HUES64 (cell line): Measurements from ENCODE around the gene MSI2.

Experiments used
- H3K27ac ChIP-seq: 2 replicates; pipeline ENCODE4 v1.7.0; 2013; ENCODE audit warnings: low read depth, low read length, inconsistent platforms
- H3K27me3 ChIP-seq: 2 replicates; pipeline ENCODE4 v1.6.1; 2013; ENCODE audit warnings: mild to moderate bottlenecking, low read length; ENCODE audit not compliant: insufficient read depth
- H3K36me3 ChIP-seq: 2 replicates; pipeline ENCODE4 v1.6.1; 2013; ENCODE audit warnings: mild to moderate bottlenecking, low read length; ENCODE audit not compliant: insufficient read depth
- H3K4me1 ChIP-seq: 2 replicates; pipeline ENCODE4 v1.6.1; 2013; ENCODE audit warnings: mild to moderate bottlenecking, low read length, moderate library complexity; ENCODE audit not compliant: insufficient read depth
- H3K4me3 ChIP-seq: 2 replicates; pipeline ENCODE4 v1.5.1; 2013; ENCODE audit warnings: mild to moderate bottlenecking, low read length, moderate library complexity
- H3K9ac ChIP-seq: 2 replicates; pipeline ENCODE4 v1.6.1; 2013; ENCODE audit warnings: mild to moderate bottlenecking, low read depth, low read length
- H3K9me3 ChIP-seq: 2 replicates; pipeline ENCODE4 v1.6.1; 2013; ENCODE audit warnings: low read depth, low read length; ENCODE audit not compliant: insufficient read depth
- WGBS: fragments of 150-250, 120-280 bp; methylation state at CpG from one replicate; pipeline ENCODE4 v1.1.7; 2013; ENCODE audit warnings: missing lambda C conversion rate; 5-methylcytosine and 5-hydroxymethylcytosine counted together

Gene MSI2

DNA sequence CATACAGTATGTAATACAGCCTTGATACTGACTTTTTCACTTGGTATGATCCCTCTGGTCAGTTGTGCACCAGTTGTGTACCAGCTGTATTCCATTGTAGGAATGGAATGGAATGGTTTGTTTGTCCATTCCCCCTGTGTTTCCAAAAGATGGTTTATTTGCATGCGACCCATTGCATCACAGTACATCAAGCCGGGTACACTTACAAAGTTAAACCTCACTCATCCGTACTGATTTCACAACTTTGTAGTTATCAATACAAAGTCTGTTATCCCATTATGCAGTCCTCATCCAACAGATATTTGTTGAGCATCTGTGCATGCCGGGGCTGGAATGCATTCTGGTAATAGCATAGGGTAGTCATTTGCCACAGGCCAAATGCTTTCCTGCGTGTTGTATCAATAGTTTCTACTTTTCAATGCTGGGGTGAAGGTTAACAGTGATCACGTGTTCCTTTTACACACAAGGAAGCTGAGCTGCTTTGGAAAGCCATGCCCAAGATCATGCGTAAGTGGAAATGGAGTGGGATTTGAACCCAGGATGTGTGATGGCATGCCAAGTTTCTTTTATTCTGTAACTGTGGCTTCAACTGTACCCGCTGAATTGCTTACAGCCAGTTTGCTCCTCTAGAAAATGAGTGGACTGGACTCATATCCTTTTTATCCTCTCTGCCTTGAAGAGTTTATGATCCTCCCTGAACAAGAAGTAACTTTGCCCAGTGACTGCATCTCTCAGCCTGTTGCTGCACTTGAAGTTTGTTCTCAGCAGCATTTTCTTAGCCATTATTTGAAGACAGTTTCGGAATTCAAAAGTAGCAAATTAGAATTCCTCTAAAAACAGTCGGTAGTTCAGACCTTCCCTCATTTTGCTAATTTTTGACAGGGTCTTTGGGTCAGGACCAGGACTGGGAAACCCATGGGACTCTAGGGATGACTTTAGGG lies 260.2 kb downstream of the MSI2 start:
- Histone ChIP-seq H3K9ac (no peak overlapping the region), H3K36me3 (no peaks in the 10 kb centered on the region), H3K27me3 (no peaks in the 10 kb centered on the region), H3K4me1 (peaks cover 47% of the 10 kb centered on the region), H3K27ac (no peak overlapping the region), H3K9me3 (no peaks in the 10 kb centered on the region), H3K4me3 (no peak overlapping the region)
- WGBS = 92% methylated on average over 10 of the region's 10 CpGs

DNA sequence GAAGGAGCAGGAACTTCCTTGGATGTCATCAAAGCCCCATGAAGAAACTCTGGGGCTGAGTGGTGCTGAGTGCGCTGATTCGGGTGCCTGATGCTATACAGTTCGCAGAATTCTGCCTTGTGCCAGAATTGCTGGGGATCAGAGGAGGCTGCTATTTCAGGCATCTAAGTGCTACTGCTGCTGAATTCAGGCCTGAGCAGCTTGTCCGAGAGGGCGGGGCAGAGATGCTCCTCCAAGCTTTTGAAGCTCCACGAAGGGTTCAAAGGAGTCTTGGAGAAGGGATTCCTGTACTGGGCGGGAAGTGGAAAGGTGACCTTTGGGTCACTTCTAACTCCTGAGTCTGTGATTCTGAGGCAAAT lies 260.9 kb downstream of the MSI2 start:
- 85% methylated on average over 7 of the region's 7 CpGs for WGBS
- H3K9me3 ChIP-seq = no peaks in the 10 kb centered on the region
- no peaks in the 10 kb centered on the region for H3K36me3 ChIP-seq
- H3K4me1 ChIP-seq = peaks cover 42% of the 10 kb centered on the region
- H3K27me3 ChIP-seq = no peaks in the 10 kb centered on the region
- H3K9ac ChIP-seq = no peak overlapping the region
- no peak overlapping the region for H3K4me3 ChIP-seq
- no peak overlapping the region for H3K27ac ChIP-seq

DNA sequence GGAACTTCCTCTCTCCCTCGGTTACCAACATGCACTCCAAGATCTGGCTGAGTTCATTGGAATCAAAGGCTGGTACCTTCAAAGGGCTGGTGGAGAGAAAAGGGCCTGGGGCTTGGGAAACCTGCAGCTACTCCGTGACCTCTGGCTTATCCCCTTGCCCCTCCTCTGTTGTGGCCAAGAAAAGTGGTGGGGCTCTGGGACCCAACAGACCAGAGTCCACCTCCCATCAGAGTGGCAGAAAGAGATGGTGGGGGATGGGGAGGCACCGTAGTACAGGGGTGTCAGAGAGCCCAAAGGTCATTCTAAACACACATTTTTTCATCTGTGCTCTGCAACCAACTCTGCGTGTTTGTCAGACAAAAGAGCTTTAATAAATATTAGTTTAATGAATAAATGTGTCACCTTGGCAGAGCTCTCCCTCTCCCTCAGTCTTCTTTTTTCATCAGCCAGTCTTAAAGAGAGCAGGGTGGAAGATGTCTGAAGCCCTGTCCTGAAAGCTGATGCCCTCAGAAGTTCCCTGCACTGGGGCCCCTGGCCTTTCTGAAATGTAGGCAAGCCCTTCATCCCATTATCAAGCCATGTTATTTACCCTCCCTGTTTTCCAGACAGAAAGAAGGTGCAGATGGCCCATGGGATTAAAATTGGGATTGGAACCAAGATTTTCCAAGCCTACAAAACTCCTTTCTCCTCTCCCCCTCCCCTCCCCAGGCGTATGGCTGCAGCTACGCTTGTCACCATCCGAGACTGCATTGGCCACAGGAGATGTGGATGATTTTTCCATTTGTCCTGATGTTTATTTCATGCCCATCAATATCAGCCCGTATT lies 261.5 kb downstream of the MSI2 start:
- Histone ChIP-seq H3K27me3 (no peaks in the 10 kb centered on the region), H3K27ac (no peak overlapping the region), H3K4me1 (peaks cover 41% of the 10 kb centered on the region), H3K9me3 (no peaks in the 10 kb centered on the region), H3K36me3 (no peaks in the 10 kb centered on the region), H3K9ac (no peak overlapping the region), H3K4me3 (no peak overlapping the region)
- 67% methylated on average over 5 of the region's 8 CpGs for WGBS

DNA sequence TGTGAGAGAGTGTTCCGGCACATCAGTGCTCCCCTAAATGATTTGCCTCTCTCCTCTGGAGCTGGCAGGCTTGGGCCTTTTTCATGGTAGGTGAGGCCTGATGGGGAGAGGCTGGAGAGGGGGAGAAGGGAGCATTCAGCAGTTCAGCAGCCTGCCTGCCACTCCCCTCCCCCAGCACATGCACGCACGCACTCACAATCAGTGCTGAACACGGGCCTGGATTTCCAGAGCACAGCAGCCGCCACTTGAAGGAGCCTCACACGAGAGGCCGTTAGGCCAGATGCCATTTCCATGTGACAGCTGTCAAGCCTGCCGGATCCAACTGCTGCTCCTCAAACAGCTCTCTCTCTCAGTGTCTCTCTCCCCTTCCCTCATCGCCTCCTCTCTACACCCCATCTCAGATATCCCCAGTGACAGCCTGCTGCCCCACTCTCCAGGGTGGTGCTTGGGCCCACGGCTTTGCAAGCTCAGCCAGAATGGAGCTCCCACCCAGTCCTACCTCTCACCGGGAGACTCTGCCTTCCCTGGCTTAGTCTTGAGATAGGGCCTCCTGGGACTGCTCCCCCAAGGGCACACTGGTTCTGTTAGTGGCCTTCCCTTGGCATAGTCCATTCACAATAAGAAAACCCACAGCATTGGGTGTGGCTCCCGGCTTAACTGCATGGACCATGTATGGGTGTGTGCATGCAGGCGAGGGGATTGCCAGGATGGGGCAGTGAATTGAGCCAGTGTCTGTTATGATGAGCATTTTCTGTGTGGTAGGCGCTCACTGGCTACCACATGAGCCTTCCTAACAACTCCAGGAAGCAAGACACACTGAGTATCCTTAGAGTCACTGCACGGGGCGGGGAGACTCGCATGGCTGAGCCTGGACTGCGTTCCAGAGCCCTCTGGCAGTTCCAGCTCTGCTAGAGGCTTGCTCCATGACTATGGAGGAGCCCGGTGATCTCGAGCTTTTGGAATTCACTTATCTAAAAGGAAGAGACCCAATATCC lies 262.6 kb downstream of the MSI2 start:
- no peaks in the 10 kb centered on the region for H3K27me3 ChIP-seq
- H3K36me3 ChIP-seq = no peaks in the 10 kb centered on the region
- H3K9ac ChIP-seq = no peak overlapping the region; the same call in 1 of the 2 replicates
- WGBS = 70% methylated on average over 20 of the region's 20 CpGs
- H3K4me1 ChIP-seq = peaks cover 38% of the 10 kb centered on the region
- no peak overlapping the region for H3K4me3 ChIP-seq
- peak overlapping the region; percentile 51 for H3K27ac ChIP-seq
- no peaks in the 10 kb centered on the region for H3K9me3 ChIP-seq

DNA sequence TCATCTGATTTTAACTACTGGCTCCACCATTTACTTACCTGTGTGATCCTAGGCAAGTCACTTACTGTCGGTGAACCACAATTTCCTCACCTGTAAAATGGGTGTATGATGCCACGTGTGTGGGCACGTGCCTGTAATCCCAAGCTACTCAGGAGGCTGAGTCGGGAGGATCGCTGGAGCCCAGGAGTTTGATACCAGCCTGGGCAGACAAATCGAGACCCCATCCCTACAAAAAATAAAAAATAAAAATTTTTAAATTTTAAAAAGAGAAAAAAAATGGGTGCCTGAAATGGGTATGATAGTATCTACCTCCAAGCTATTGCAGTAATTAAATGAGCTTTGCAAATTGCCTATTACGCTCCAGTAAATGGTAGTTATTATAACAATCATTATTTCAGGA lies 263.5 kb downstream of the MSI2 start:
- H3K27ac ChIP-seq = peak overlapping the region; percentile 51
- no peaks in the 10 kb centered on the region for H3K36me3 ChIP-seq
- WGBS = 93% methylated on average over 6 of the region's 7 CpGs
- H3K27me3 ChIP-seq = no peaks in the 10 kb centered on the region
- H3K4me3 ChIP-seq = no peak overlapping the region
- no peaks in the 10 kb centered on the region for H3K9me3 ChIP-seq
- peaks cover 38% of the 10 kb centered on the region for H3K4me1 ChIP-seq
- no peak overlapping the region for H3K9ac ChIP-seq

DNA sequence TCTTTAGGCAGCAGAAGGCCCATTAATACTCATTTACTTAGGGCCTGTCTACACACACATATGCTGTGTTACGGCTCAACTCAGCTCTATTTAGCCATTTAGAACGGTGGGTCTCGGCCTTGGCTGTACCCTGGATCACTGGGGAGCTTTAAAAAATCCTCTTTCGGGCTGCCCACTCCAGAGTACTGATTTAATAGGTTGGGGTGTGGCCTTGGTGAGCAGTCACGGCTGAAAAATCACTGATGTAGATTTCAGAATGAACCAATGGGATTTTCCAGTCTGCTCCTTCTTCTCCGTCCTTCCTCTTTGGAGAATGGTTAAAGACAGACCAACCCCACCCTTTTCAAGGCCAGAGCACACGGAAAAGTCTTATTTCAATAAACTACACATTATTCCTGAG lies 265.3 kb downstream of the MSI2 start:
- Histone ChIP-seq H3K9ac (no peak overlapping the region), H3K4me1 (peaks cover 48% of the 10 kb centered on the region), H3K27ac (no peak overlapping the region), H3K4me3 (no peak overlapping the region), H3K27me3 (no peaks in the 10 kb centered on the region), H3K9me3 (no peaks in the 10 kb centered on the region), H3K36me3 (no peaks in the 10 kb centered on the region)
- WGBS = 93% methylated on average over 7 of the region's 7 CpGs

DNA sequence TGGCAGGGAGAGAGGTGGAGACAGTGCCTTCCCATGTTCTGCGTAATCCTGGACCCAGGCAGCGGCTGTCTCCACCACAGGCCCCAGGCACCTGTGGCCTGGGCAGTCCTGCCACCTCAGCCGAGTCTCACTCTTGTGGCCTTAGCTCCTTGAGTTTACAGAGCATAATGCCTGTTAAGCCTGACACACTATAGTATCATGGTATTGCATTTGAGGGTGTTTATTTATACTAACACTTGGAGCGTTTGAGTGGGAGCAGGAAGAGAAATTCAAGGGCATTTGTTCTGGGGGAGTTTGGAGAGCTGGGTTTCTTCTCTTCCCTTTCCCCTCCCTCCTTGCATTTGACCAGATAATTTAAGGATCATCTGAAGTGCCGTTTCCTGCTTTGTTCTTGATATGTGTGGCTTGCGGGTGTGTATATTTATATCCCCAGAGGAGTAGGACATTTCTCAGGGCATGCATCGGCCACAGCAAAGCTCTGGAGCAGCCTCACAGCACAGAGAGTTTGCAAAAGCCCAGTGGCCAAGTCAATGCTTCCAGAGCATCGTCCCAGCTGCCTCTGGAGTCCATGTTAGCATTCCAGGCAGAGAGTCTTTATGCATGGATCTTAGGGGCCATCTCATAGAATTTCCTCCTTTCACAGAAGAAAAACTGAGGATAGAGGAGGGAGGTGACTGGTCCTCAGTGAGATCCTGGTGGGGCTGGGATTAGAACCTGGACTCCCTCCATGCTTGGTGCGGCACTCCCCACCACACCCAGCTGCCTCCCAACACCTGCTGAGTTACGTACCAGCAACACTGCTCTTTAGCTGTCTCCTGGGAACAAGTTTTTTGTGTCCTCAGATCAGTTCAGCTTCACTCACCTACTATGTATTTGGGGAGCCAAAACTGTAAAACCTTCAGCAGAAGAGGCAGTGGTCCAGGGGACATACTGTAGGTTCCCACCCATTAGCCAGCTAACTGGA lies 266.0 kb downstream of the MSI2 start:
- H3K27me3 ChIP-seq = no peaks in the 10 kb centered on the region
- H3K4me3 ChIP-seq = no peak overlapping the region
- no peak overlapping the region for H3K9ac ChIP-seq
- no peak overlapping the region for H3K27ac ChIP-seq
- no peaks in the 10 kb centered on the region for H3K9me3 ChIP-seq
- 90% methylated on average over 9 of the region's 10 CpGs for WGBS
- H3K36me3 ChIP-seq = no peaks in the 10 kb centered on the region
- peaks cover 47% of the 10 kb centered on the region for H3K4me1 ChIP-seq

DNA sequence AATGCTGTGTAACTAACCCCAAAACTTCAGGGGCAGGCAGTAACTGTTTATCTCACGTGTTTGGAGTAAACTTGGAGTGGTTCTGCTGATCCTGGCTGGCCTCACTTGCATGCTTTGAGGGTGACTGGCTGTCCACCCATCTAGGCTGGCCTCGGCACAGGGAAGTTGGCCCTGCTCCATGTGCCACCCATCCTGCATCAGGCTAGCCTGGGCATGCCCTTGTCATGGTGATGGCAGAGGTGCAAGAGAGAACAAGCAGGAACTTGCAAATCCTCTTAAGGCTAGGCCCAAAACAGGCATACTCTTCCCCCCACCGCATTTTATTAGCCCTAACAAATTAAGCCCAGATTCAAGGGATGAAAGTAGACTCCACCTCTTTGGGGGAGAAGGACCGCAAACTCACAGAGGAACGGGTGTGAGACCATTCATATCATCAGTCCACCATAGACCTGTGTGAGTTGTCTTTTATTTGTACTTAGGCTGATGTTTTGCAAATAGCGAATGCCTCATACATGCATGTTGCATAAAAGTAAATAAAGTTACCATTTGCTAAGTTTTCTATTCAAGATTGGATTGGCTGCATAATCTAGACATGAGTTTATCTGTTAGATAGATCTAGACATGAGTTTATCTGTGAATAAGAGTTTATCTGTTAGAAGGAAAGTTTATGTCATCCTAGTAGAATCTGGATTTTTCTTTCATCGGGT lies 267.8 kb downstream of the MSI2 start:
- no peaks in the 10 kb centered on the region for H3K36me3 ChIP-seq
- WGBS = 93% methylated on average over 6 of the region's 7 CpGs
- H3K4me3 ChIP-seq = no peak overlapping the region

DNA sequence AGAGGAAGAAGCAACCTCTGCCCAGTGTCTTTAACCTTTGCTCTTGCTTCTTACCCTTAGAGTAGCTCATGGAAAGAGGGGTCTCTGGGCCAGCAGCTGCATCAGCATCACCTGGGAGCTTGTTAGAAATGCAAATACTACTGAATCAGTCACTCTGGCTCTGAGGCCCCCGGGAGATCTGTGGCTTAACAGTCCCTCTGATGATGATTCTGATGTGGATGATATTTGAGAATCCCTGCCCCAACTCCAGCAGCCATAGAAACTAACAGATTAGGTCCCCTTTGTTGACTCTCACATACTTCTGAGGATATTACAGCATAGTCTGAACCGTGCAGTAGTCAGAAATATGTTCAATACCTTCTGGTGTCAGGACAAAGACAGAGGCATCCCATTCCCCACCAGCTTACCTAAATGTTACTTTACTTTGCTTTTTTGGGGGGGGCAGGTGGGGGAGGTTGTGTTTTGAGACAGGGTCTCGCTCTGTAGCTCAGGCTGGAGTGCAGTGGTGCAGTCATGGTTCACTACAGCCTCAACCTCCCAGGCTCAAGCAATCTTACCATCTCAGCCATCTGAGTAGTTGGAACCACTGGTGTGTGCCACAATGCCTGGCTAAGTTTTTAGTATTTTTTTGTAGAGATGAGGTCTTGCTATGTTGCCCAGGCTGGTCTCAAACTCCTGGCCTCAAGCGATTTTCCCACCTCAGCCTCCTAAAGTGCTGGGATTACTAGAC lies 268.7 kb downstream of the MSI2 start:
- Histone ChIP-seq H3K4me1 (peaks cover 49% of the 10 kb centered on the region), H3K36me3 (no peaks in the 10 kb centered on the region), H3K27me3 (no peaks in the 10 kb centered on the region), H3K9me3 (no peaks in the 10 kb centered on the region), H3K4me3 (no peak overlapping the region), H3K9ac (no peak overlapping the region), H3K27ac (no peak overlapping the region)
- 64% methylated on average over 3 of the region's 4 CpGs for WGBS

More for the DNA sequence above, 267.8 kb downstream of the MSI2 start:
- Histone ChIP-seq H3K27ac (no peak overlapping the region), H3K9ac (no peak overlapping the region), H3K4me1 (peaks cover 46% of the 10 kb centered on the region), H3K9me3 (no peaks in the 10 kb centered on the region), H3K27me3 (no peaks in the 10 kb centered on the region)
